SK-N-SH treated with all-trans-retinoic acid at 6 μM for 48 hours (cell line): Measurements from ENCODE around the gene VASH1.

Source experiments
- ATAC-seq: fragments of 200-7000 bp; cut with Tn5 transposase; 3 replicates; pipeline ENCODE4 v1.9.1; 2020; ENCODE audit warnings: mild to moderate bottlenecking, moderate library complexity
- ARNTL ChIP-seq: fragments of 450-650 bp; formaldehyde crosslinking; IDR thresholded peaks from 2 replicates; pipeline ENCODE4 v1.5.0; 2020; ENCODE audit warnings: low read depth, mild to moderate bottlenecking, moderate library complexity, borderline replicate concordance
- BACH2 ChIP-seq: fragments of 250-450 bp; sonication (Bioruptor Pico); IDR thresholded peaks from 2 replicates; pipeline ENCODE4 v1.9.0; 2021; ENCODE audit warnings: mild to moderate bottlenecking, borderline replicate concordance
- CSRNP3 ChIP-seq: fragments of 250-450 bp; sonication (Bioruptor Pico); IDR thresholded peaks from 2 replicates; pipeline ENCODE4 v1.5.1; 2021; ENCODE audit warnings: mild to moderate bottlenecking, moderate library complexity
- ESRRG ChIP-seq: fragments of 250-450 bp; sonication (Bioruptor Pico); IDR thresholded peaks from 2 replicates; pipeline ENCODE4 v1.6.1; 2021; ENCODE audit warnings: mild to moderate bottlenecking
- GLIS3 ChIP-seq: fragments of 250-450 bp; sonication (Bioruptor Pico); IDR thresholded peaks from 2 replicates; pipeline ENCODE4 v1.5.0; 2020; ENCODE audit warnings: mild to moderate bottlenecking, moderate library complexity
- ISL1 ChIP-seq: fragments of 250-450 bp; sonication (Bioruptor Pico); IDR thresholded peaks from 2 replicates; pipeline ENCODE4 v2.1.2; 2022; ENCODE audit warnings: mild to moderate bottlenecking, moderate library complexity
- OSR1 ChIP-seq: fragments of 250-450 bp; sonication (Bioruptor Pico); IDR thresholded peaks from 2 replicates; pipeline ENCODE4 v1.8.0; 2022; ENCODE audit warnings: moderate library complexity, mild to moderate bottlenecking, inconsistent platforms
- PATZ1 ChIP-seq: fragments of 250-450 bp; sonication (Bioruptor Pico); IDR thresholded peaks from 2 replicates; pipeline ENCODE4 v1.8.0; 2020; ENCODE audit warnings: mild to moderate bottlenecking, moderate library complexity, borderline replicate concordance
- POU6F1 ChIP-seq: fragments of 250-450 bp; sonication (Bioruptor Pico); IDR thresholded peaks from 2 replicates; pipeline ENCODE4 v1.8.0; 2021; ENCODE audit warnings: low read depth, mild to moderate bottlenecking, moderate library complexity, borderline replicate concordance
- PPARA ChIP-seq: fragments of 250-450 bp; sonication (Bioruptor Pico); IDR thresholded peaks from 2 replicates; pipeline ENCODE4 v1.5.0; 2020; ENCODE audit warnings: mild to moderate bottlenecking, borderline replicate concordance
- RARB ChIP-seq: fragments of 250-450 bp; sonication (Bioruptor Pico); IDR thresholded peaks from 2 replicates; pipeline ENCODE4 v1.8.0; 2021; ENCODE audit warnings: mild to moderate bottlenecking, moderate library complexity
- SNAI2 ChIP-seq: fragments of 250-450 bp; sonication (Bioruptor Pico); IDR thresholded peaks from 2 replicates; pipeline ENCODE4 v1.5.0; 2020; ENCODE audit warnings: mild to moderate bottlenecking, moderate library complexity
- TCF4 ChIP-seq: fragments of 250-450 bp; sonication (Bioruptor Pico); IDR thresholded peaks from 2 replicates; pipeline ENCODE4 v1.8.0; 2021; ENCODE audit warnings: mild to moderate bottlenecking, moderate library complexity, borderline replicate concordance
- TSHZ2 ChIP-seq: fragments of 250-450 bp; sonication (Bioruptor Pico); IDR thresholded peaks from 2 replicates; pipeline ENCODE4 v1.5.0; 2020; ENCODE audit warnings: mild to moderate bottlenecking, moderate library complexity
- ZC3H10 ChIP-seq: fragments of 250-450 bp; sonication (Bioruptor Pico); IDR thresholded peaks from 2 replicates; pipeline ENCODE4 v1.5.1; 2021; ENCODE audit warnings: mild to moderate bottlenecking, moderate library complexity
- ZFP3 ChIP-seq: fragments of 250-450 bp; sonication (Bioruptor Pico); IDR thresholded peaks from 2 replicates; pipeline ENCODE4 v1.5.0; 2020; ENCODE audit warnings: mild to moderate bottlenecking, moderate library complexity
- ZFP30 ChIP-seq: fragments of 450-650 bp; formaldehyde crosslinking; IDR thresholded peaks from 2 replicates; pipeline ENCODE4 v1.5.0; 2022; ENCODE audit warnings: mild to moderate bottlenecking, moderate library complexity
- ZNF70 ChIP-seq: fragments of 450-650 bp; formaldehyde crosslinking; IDR thresholded peaks from 2 replicates; pipeline ENCODE4 v1.5.0; 2020; ENCODE audit warnings: mild to moderate bottlenecking, moderate library complexity
- ZNF8 ChIP-seq: fragments of 450-650 bp; formaldehyde crosslinking; IDR thresholded peaks from 2 replicates; pipeline ENCODE4 v1.5.0; 2020; ENCODE audit warnings: mild to moderate bottlenecking, moderate library complexity

The VASH1 gene

GRCh38 chr14:76762411-76763095, 1.3 kb downstream of the VASH1 start:
- ATAC-seq: no peak
- no peak for TF ChIP-seq ZNF70 (CRISPR knock-in tag)
- TF ChIP-seq TSHZ2 (CRISPR knock-in tag): no peak
- TF ChIP-seq ZNF8 (CRISPR knock-in tag): no peak
- no peak for TF ChIP-seq ZFP30 (CRISPR knock-in tag)
- no peak for TF ChIP-seq TCF4 (CRISPR knock-in tag)
- no peak for TF ChIP-seq GLIS3
- TF ChIP-seq BACH2 (CRISPR knock-in tag): no peak
- no peak for TF ChIP-seq ZC3H10 (CRISPR knock-in tag)
- TF ChIP-seq PATZ1 (CRISPR knock-in tag): no peak
- no peak for TF ChIP-seq ARNTL
- no peak for TF ChIP-seq ISL1 (CRISPR knock-in tag)
- no peak for TF ChIP-seq RARB
- TF ChIP-seq SNAI2: no peak

- ATAC-seq: no peak
- TF ChIP-seq CSRNP3 (no peak), PATZ1 (CRISPR knock-in tag) (no peak), GLIS3 (no peak), TCF4 (CRISPR knock-in tag) (no peak), OSR1 (no peak), PPARA (CRISPR knock-in tag) (no peak), ZNF8 (CRISPR knock-in tag) (no peak), ARNTL (no peak), ZNF70 (CRISPR knock-in tag) (no peak), ESRRG (no peak), SNAI2 (no peak), ZFP3 (no peak), POU6F1 (CRISPR knock-in tag) (no peak)
- TF ChIP-seq, all 23 proteins: peak for 0
These were observed 2.1 kb downstream of the VASH1 start for GRCh38 chr14:76763096-76764041.
